ENCODE results near the gene ITK. TPM values are rescaled to one million over a fixed set of nuclear protein-coding genes. Genes with fewer than 3 reads are reported as not detected.

Gene ITK
- total RNA-seq: not detected in 2 replicates

DNA sequence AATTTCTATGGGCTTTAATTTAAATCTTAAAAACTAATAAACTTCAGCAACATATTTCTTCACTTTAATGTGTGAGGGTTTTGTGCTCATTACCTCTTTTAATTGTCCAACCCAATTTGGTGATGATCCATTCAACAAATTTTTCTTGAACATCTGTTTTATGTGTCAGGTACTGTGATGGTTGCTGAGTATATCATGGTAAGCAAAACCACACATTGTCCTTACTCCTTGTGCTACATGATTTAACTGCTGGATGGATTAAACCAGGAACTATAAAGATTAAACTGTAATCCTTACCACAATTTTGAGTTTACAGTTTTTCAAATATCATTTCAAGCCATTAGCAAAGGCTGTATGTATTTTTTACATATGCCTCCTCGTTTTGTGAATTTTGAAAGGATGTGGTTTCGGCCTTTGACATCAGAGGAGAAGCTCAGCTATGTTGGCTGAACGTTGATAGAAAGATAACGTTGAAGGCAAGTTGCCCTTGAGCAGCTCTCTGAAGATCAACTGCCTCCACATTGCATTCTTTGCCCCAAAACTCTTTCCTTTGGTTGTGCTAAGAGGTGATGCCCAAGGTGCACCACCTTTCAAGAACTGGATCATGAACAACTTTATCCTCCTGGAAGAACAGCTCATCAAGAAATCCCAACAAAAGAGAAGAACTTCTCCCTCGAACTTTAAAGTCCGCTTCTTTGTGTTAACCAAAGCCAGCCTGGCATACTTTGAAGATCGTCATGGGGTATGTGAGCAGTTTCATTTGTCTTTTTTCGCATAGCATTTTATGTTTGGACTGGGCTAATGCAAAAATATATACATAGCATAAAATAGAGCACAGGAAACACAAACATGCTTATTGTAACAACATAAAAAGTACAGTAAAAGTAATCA is at the start of gene ITK:
ITK (plus strand) TSS at position 467 of the 891 bp plus-strand sequence; CDS start at position 605, 138 bp downstream.

GRCh38 chr5:157142317-157143126 is 38.1 kb upstream of the ITK start, which contains the start of gene MED7:
Gene MED7 (minus strand): TSS chr5:157142865. CDS start chr5:157139431, 3,434 bp downstream.

GRCh38 chr5:157166214-157167213 is 14.1 kb upstream of the ITK start, which contains the start of gene GARIN3:
Gene GARIN3 (minus strand): TSS chr5:157166264. CDS start chr5:157166168, 96 bp downstream.

DNA sequence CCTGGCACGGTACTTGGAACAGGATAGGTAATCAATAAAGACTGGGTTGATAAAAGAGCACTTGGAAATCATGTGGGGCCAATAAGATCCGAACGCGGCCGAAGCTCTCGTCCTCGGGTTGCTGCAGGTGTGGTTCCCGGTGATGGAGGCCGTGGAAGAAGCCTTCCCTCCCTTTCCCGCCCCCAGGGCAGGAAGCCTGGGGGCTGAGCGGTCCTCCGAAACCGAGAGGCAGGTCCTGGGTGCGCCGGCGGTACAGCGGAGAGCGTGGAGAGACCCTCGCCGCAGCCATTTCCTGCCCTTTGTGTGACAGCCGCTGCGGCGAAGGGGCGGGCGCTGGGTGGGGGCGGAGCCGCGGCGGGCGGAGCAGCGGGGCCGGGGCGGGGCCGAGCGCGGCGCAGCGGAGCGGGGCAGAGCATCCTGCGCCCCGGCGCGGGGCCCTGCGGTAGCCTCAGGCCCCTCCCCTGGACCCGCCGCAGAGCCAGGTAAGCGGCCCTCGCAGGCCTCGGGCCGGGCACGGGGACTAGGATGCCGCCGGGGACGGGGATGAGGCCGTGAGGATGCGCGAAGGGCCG is 85.2 kb downstream of the ITK start, which contains the start of gene CYFIP2:
CYFIP2 (plus strand) TSS at position 410 of the 572 bp plus-strand sequence. CDS start 19,239 bp downstream, outside the sequence.

Other genes starting within 250 kb of the ITK start
- 0.38 TPM in 1 of 2 replicates, not detected in the other for gene TIMD4, start 217.6 kb upstream of the ITK start, total RNA-seq
- gene HAVCR1, start 121.7 kb upstream of the ITK start, total RNA-seq: 2.1 and 11.7 TPM in 2 replicates
- 0.33 and 6.8 TPM in 2 replicates for gene HAVCR2, start 71.8 kb upstream of the ITK start, total RNA-seq
- 9.3 and 11.6 TPM in 2 replicates for gene MED7, start 38.0 kb upstream of the ITK start, total RNA-seq
- not detected in 2 replicates for gene GARIN3, start 14.6 kb upstream of the ITK start, total RNA-seq
- gene CYFIP2, start 85.3 kb downstream of the ITK start, total RNA-seq: 20.5 and 36.4 TPM in 2 replicates

All from mesangial cell (primary cell).